K562 (cell line): Measurements from ENCODE around the gene TLE3. TPM values are rescaled to one million over a fixed set of nuclear protein-coding genes. Genes with fewer than 3 reads are reported as not detected.

ENCODE experiments used
- ATAC-seq: fragments of 200-7000 bp; cut with Tn5 transposase; 3 replicates; pipeline ENCODE4 v1.9.1; 2020; ENCODE audit warnings: moderate library complexity
- BruUV-seq: library from RNA; stranded (reverse); fragments of 400-500 nt; replicated peaks from 2 replicates; lab custom pipeline; 2021; lab: Mats Ljungman, UMichigan
- CTCF ChIA-PET: fragments of 300-600 bp; formaldehyde crosslinking; extraction: SDS; loops from one replicate; lab custom pipeline; 2021; ENCODE audit warnings: low intra/inter-chr PET ratio; lab: Yijun Ruan, JAX
- POLR2A ChIA-PET: fragments of 300-600, 350-650 bp; sonication (Branson Sonifier 250); formaldehyde crosslinking; extraction: SDS; loops from one replicate; lab custom pipeline; 2021; ENCODE audit warnings: antibody characterized with exemption, inconsistent platforms; lab: Yijun Ruan, JAX
- DNase-seq, 4 experiments: peaks; one replicate each; pipeline versions ENCODE4 v3.0.0 to v3.0.0-alpha.2; 2011 to 2018; ENCODE audit warnings: low spot score in 3 of 4, mixed read lengths in 3 of 4; ENCODE audit errors: extremely low read depth in 1 of 4
- FAIRE-seq: peaks from 2 replicates; lab custom pipeline; 2011; peaks lifted over from hg19 to GRCh38; lab: Jason Lieb, UNC
- H2AFZ ChIP-seq: 2 replicates; pipeline ENCODE4 v1.6.0; 2011; ENCODE audit warnings: low read depth, low read length, control low read depth, inconsistent platforms
- H3K27ac ChIP-seq: fragments of 200-600 bp; 3 replicates; pipeline ENCODE4 v1.8.0; 2011; ENCODE audit warnings: low read depth, mild to moderate bottlenecking, control low read depth, inconsistent platforms, low read length, moderate library complexity, mixed read lengths; ENCODE audit errors: extremely low read depth
- H3K27me3 ChIP-seq, 2 experiments: fragments of 300-600 bp in 1 of 2; 2 replicates in 1 of 2; 3 replicates in 1 of 2; pipeline versions ENCODE4 v1.6.0 to v1.8.0; 2011; ENCODE audit warnings: inconsistent platforms in 2 of 2, low read length in 2 of 2, mild to moderate bottlenecking in 1 of 2, mixed read lengths in 1 of 2, moderate library complexity in 1 of 2; ENCODE audit not compliant: control insufficient read depth in 2 of 2, insufficient read depth in 2 of 2
- H3K36me3 ChIP-seq: fragments of 300-600 bp; 3 replicates; pipeline ENCODE4 v1.8.0; 2011; ENCODE audit warnings: mild to moderate bottlenecking, low read length, inconsistent platforms; ENCODE audit not compliant: control insufficient read depth, insufficient read depth
- H3K4me1 ChIP-seq, 2 experiments: fragments of 200-600 bp in 1 of 2; replicated peaks in 1 of 2; 2 replicates in 1 of 2; 3 replicates in 1 of 2; pipeline versions ENCODE4 v1.5.1 to v1.8.0; 2011; ENCODE audit warnings: inconsistent platforms in 2 of 2, low read length in 2 of 2, mild to moderate bottlenecking in 1 of 2, mixed read lengths in 1 of 2, moderate library complexity in 1 of 2; ENCODE audit not compliant: control insufficient read depth in 2 of 2, insufficient read depth in 2 of 2
- H3K4me2 ChIP-seq: 2 replicates; pipeline ENCODE4 v1.6.1; 2011; ENCODE audit warnings: low read length, control low read depth, inconsistent platforms, mixed read lengths; ENCODE audit not compliant: insufficient read depth
- H3K4me3 ChIP-seq: fragments of 200-600 bp; sonication (generic), shearing (Covaris generic); 2 replicates; pipeline ENCODE4 v1.5.1; 2016; ENCODE audit warnings: control low read depth, inconsistent platforms
- H3K79me2 ChIP-seq: fragments of 200-600 bp; 3 replicates; pipeline ENCODE4 v1.8.0; 2011; ENCODE audit warnings: low read length, inconsistent platforms; ENCODE audit not compliant: control insufficient read depth, insufficient read depth
- H3K9ac ChIP-seq, 2 experiments: 2 replicates each; pipeline versions ENCODE4 v1.6.0 to v1.6.1; 2011; ENCODE audit warnings: low read depth in 2 of 2, low read length in 2 of 2, control low read depth in 1 of 2, inconsistent platforms in 1 of 2, mild to moderate bottlenecking in 1 of 2, mixed read lengths in 1 of 2; ENCODE audit not compliant: insufficient read depth in 1 of 2
- H3K9me1 ChIP-seq: one replicate; pipeline ENCODE4 v1.6.0; 2011; ENCODE audit warnings: inconsistent platforms, mild to moderate bottlenecking, low read length, moderate library complexity; ENCODE audit not compliant: control insufficient read depth, insufficient read depth
- H3K9me3 ChIP-seq: replicated peaks from 2 replicates; pipeline ENCODE4 v1.5.1; 2011; ENCODE audit warnings: low read depth, low read length, inconsistent platforms; ENCODE audit not compliant: control insufficient read depth, insufficient read depth
- H4K20me1 ChIP-seq: replicated peaks from 2 replicates; pipeline ENCODE4 v1.6.1; 2011; ENCODE audit warnings: low read length, inconsistent platforms, mixed read lengths; ENCODE audit not compliant: control insufficient read depth, insufficient read depth
- FIP1L1 ChIP-seq: fragments of 200-400 bp; formaldehyde crosslinking; IDR thresholded peaks from 2 replicates; pipeline ENCODE4 v1.6.1; 2018; ENCODE audit warnings: mild to moderate bottlenecking, low read depth, low read length; ENCODE audit not compliant: poor library complexity, severe bottlenecking
- HNRNPUL1 ChIP-seq: fragments of 200-400 bp; formaldehyde crosslinking; IDR thresholded peaks from 2 replicates; pipeline ENCODE4 v1.6.1; 2017; ENCODE audit warnings: low read length
- SNIP1 ChIP-seq: fragments of 450-650 bp; IDR thresholded peaks from 2 replicates; pipeline ENCODE4 v1.7.1; 2017; ENCODE audit warnings: low read depth, mild to moderate bottlenecking
- TCFL5 ChIP-seq: fragments of 250-450 bp; sonication (Bioruptor Pico); conservative IDR thresholded peaks from 2 replicates; pipeline ENCODE4 v1.6.1; 2021; ENCODE audit warnings: mild to moderate bottlenecking, moderate library complexity, matching md5 sums
- WGBS: fragments of 100-300 bp; shearing (Covaris generic); methylation state at CpG from one replicate; pipeline ENCODE4 v1.1.6; 2016; ENCODE audit warnings: low coverage, mixed read lengths; ENCODE audit not compliant: insufficient coverage; ENCODE audit errors: missing lambda C conversion rate; 5-methylcytosine and 5-hydroxymethylcytosine counted together
- in situ Hi-C: fragments of 300-500 bp; cut with MboI; formaldehyde crosslinking; loops from 4 replicates; pipeline ENCODE4 v1.15.0; 2018; ENCODE audit warnings: inconsistent platforms, mixed read lengths
- intact Hi-C: fragments of 100-400 bp; cut with micrococcal nuclease; formaldehyde crosslinking; loops from 2 replicates; pipeline ENCODE4 v1.14.2; 2022
- polyA plus RNA-seq, 8 experiments: library from polyadenylated mRNA; depleted of rRNA in 4 of 8; stranded (reverse) in 5 of 8; unstranded in 3 of 8; fragments of >200 nt; fragmentation: Nextera tagmentation in 2 of 8; fragmentation: Illumina TruSeq in 1 of 8; extraction: Ambion mirVana in 2 of 8; extraction: Trizol in 1 of 8; gene quantifications; 2 replicates each; pipeline versions ENCODE4 v1.2.1 to v1.2.3, GENCODE V29; 2011 to 2014; ENCODE audit warnings: inconsistent platforms in 1 of 8, missing spikeins in 1 of 8
- total RNA-seq, 7 experiments: library from RNA; depleted of rRNA in 6 of 7; stranded (reverse); fragments of >200 nt in 6 of 7; fragmentation: Illumina TruSeq in 2 of 7; extraction: Trizol in 2 of 7; gene quantifications; 2 replicates each; pipeline versions ENCODE4 v1.2.1 to v1.2.3, GENCODE V29; 2011 to 2021; ENCODE audit warnings: low replicate concordance in 1 of 7
- TF ChIP-seq, protein P1 (sequence below): fragments of 450-650 bp; IDR thresholded peaks from 2 replicates; pipeline ENCODE4 v1.6.1; 2016; ENCODE audit warnings: antibody characterized with exemption

Gene TLE3
- total and polyA plus RNA-seq, 9 of the 15 experiments (the other 6 are each of a cell fraction or from before 2014, with no cell fraction given): 1.5 to 84.2 (median 14.1) TPM

DNA sequence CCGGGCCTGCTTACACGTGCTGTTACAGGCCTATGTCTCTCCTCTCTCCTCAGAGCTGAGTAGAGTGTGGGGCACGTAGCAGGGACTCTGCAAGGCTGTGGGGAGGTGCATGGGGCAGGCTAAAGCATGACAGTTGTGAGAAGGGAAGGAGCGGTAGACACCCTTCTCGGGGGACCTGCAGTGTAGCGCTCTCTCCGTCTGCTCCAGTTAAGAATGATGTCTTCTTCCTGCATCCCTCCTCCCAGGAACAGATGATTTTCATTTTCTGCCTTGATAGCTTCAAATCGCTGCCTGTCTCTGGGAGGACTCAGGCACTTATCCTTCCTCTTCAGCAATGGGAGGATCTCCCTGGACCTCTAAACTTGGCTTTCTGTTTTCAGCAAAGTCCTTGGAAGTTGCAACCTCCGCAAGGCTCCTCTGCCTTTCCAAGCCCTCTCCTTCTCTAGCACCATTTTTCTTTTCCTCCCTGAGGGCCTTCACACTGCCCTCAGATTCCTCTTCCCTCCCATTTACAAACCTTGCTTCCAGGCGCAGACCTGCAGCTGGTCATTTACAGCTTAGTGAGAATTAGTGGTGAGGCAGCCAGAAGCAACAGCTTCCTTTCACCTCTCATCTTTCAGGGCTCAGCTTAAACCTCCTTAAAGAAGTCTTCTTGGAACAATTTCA, 23.4 kb upstream of the TLE3 start:
- FAIRE-seq (no peak), ATAC-seq (peak; percentile 29; the same call in 1 of the 3 replicates)
- Histone ChIP-seq H3K4me2 (no peak overlapping the region), H3K27me3 (peaks cover 8 to 39% of the 10 kb centered on the region in 2 experiments; a peak in 4 of 5 replicates), H2AFZ (no peak overlapping the region), H3K9ac (no peak overlapping the region), H3K9me1 (no peaks in the 10 kb centered on the region), H3K79me2 (no peaks in the 10 kb centered on the region), H3K4me1 (no peaks in the 10 kb centered on the region), H3K9me3 (no peaks in the 10 kb centered on the region)
- in situ Hi-C loops (no loop called here), intact Hi-C loops (no loop called here)
- no TSS peak for BruUV-seq
- CTCF ChIA-PET: no interaction called here
- TF ChIP-seq HNRNPUL1: no peak
- TF ChIP-seq, protein P1, sequence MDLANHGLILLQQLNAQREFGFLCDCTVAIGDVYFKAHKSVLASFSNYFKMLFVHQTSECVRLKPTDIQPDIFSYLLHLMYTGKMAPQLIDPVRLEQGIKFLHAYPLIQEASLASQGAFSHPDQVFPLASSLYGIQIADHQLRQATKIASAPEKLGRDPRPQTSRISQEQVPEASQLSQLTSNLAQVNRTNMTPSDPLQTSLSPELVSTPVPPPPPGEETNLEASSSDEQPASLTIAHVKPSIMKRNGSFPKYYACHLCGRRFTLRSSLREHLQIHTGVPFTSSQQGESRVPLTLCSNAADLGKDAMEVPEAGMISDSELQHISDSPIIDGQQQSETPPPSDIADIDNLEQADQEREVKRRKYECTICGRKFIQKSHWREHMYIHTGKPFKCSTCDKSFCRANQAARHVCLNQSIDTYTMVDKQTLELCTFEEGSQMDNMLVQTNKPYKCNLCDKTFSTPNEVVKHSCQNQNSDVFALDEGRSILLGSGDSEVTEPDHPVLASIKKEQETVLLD: no peak
- no peak for TF ChIP-seq FIP1L1
- TF ChIP-seq TCFL5: no peak
- TF ChIP-seq SNIP1: no peak
- TF ChIP-seq, all 486 proteins: peak for 0
- Histone ChIP-seq H3K27ac (no peak overlapping the region), H3K36me3 (no peaks in the 10 kb centered on the region), H3K4me3 (no peak overlapping the region), H4K20me1 (0 out of 2 replicates have a peak, but pooled peaks cover 5% of the 10 kb centered on the region)
- no peak for DNase-seq
- 27% methylated on average over 8 of the region's 10 CpGs for WGBS
- POLR2A ChIA-PET: interaction anchor here (0.7 to 1.7 kb wide), 4 partner anchors 11 to 669 kb away, joined by 3 to 4 read pairs (median 4); partner anchors contain the start of gene RPLP1
